Measurements from ENCODE around the gene FAM3C.

FAM3C gene

GRCh38 chr7:121410829-121411596 lies 14.9 kb upstream of the FAM3C start:
- no peak for DNase-seq (ENCODE audit: low read depth in 1 of 2, low spot score in 1 of 2)

GRCh38 chr7:121406944-121407343 lies 10.8 kb upstream of the FAM3C start:
- DNase-seq (ENCODE audit: low read depth in 1 of 2, low spot score in 1 of 2), result no peak

GRCh38 chr7:121406461-121406860 lies 10.4 kb upstream of the FAM3C start:
- no peak for DNase-seq (ENCODE audit: low read depth in 1 of 2, low spot score in 1 of 2)

GRCh38 chr7:121404348-121404747 lies 8.2 kb upstream of the FAM3C start:
- DNase-seq (ENCODE audit: low read depth in 1 of 2, low spot score in 1 of 2), result no peak

- DNase-seq (ENCODE audit: low read depth in 1 of 2, low spot score in 1 of 2), result no peak
These were observed 6.6 kb upstream of the FAM3C start for GRCh38 chr7:121402701-121403100.

- no peak for DNase-seq (ENCODE audit: low read depth in 1 of 2, low spot score in 1 of 2)
These were observed 5.8 kb upstream of the FAM3C start for GRCh38 chr7:121401896-121402295.

GRCh38 chr7:121398246-121398645 lies 2.1 kb upstream of the FAM3C start:
- no peak for DNase-seq (ENCODE audit: low read depth in 1 of 2, low spot score in 1 of 2)

GRCh38 chr7:121397822-121398221 lies 1.7 kb upstream of the FAM3C start:
- DNase-seq (ENCODE audit: low read depth in 1 of 2, low spot score in 1 of 2), result no peak

- no peak for DNase-seq (ENCODE audit: low read depth in 1 of 2, low spot score in 1 of 2)
These were observed 1.3 kb upstream of the FAM3C start for GRCh38 chr7:121397361-121397760.

- DNase-seq (ENCODE audit: low read depth in 1 of 2, low spot score in 1 of 2), result peak; percentile 7 to 36
These were observed 581 bp downstream of the FAM3C start for GRCh38 chr7:121395494-121395960.

GRCh38 chr7:121394709-121395140 lies 1.4 kb downstream of the FAM3C start:
- DNase-seq (ENCODE audit: low read depth in 1 of 2, low spot score in 1 of 2), result no peak

- no peak for DNase-seq (ENCODE audit: low read depth in 1 of 2, low spot score in 1 of 2)
These were observed 3.1 kb downstream of the FAM3C start for GRCh38 chr7:121393005-121393366.

GRCh38 chr7:121392277-121393004 lies 3.7 kb downstream of the FAM3C start:
- no peak for DNase-seq (ENCODE audit: low read depth in 1 of 2, low spot score in 1 of 2)

- no peak for DNase-seq (ENCODE audit: low read depth in 1 of 2, low spot score in 1 of 2)
These were observed 4.4 kb downstream of the FAM3C start for GRCh38 chr7:121391686-121392085.

- no peak for DNase-seq (ENCODE audit: low read depth in 1 of 2, low spot score in 1 of 2)
These were observed 5.5 kb downstream of the FAM3C start for GRCh38 chr7:121390617-121391016.

- no peak for DNase-seq (ENCODE audit: low read depth in 1 of 2, low spot score in 1 of 2)
These were observed 6.0 kb downstream of the FAM3C start for GRCh38 chr7:121390109-121390508.

- no peak for DNase-seq (ENCODE audit: low read depth in 1 of 2, low spot score in 1 of 2)
These were observed 7.2 kb downstream of the FAM3C start for GRCh38 chr7:121388950-121389349.

GRCh38 chr7:121385800-121386179 lies 10.3 kb downstream of the FAM3C start:
- DNase-seq (ENCODE audit: low read depth in 1 of 2, low spot score in 1 of 2), result no peak

- no peak for DNase-seq (ENCODE audit: low read depth in 1 of 2, low spot score in 1 of 2)
These were observed 10.9 kb downstream of the FAM3C start for GRCh38 chr7:121385056-121385799.

GRCh38 chr7:121384265-121384664 lies 11.8 kb downstream of the FAM3C start:
- DNase-seq (ENCODE audit: low read depth in 1 of 2, low spot score in 1 of 2), result no peak

- DNase-seq (ENCODE audit: low read depth in 1 of 2, low spot score in 1 of 2), result no peak
These were observed 12.7 kb downstream of the FAM3C start for GRCh38 chr7:121383235-121383910.

Measured in activated T-helper 1 cell treated with anti-CD3 and anti-CD28 coated beads, Interleukin-2, amount 50 U/mL, for 16 hours (primary cell).